ENCODE measurements around the gene PPFIA1. TPM values are rescaled to one million over a fixed set of nuclear protein-coding genes. Genes with fewer than 3 reads are reported as not detected.

The PPFIA1 gene
- polyA plus RNA-seq, 2 of the 4 experiments (the other 2 are of a cell fraction) = 23.3 to 45.6 TPM

- Histone ChIP-seq H3K27ac (no peak overlapping the region), H3K4me1 (no peaks in the 10 kb centered on the region), H3K4me3 (no peak overlapping the region), H3K4me2 (no peak overlapping the region), H3K9me3 (no peaks in the 10 kb centered on the region)
- POLR2A ChIA-PET = no interaction called here
- DNase-seq (ENCODE audit: low read depth in 1 of 2, low spot score in 1 of 2) = no peak
- TF ChIP-seq CBX2 (IDR thresholded peaks at IDR 0.05; ENCODE audit: borderline replicate concordance, low read depth) = no peak
- no peak for TF ChIP-seq HES2 (IDR thresholded peaks at IDR 0.05)
- TF ChIP-seq USF2 (IDR thresholded peaks at IDR 0.05) = no peak
- no peak for TF ChIP-seq HMGXB4 (CRISPR knock-in tag; IDR thresholded peaks at IDR 0.05; ENCODE audit: borderline replicate concordance)
- TF ChIP-seq HEYL (CRISPR knock-in tag; IDR thresholded peaks at IDR 0.05) = no peak
- no peak for TF ChIP-seq CHD2 (IDR thresholded peaks at IDR 0.05; ENCODE audit: low read length, partially characterized antibody)
- no peak for TF ChIP-seq MAX (IDR thresholded peaks at IDR 0.05)
- no peak for TF ChIP-seq HOXB13 (CRISPR knock-in tag; IDR thresholded peaks at IDR 0.05; ENCODE audit: low read depth)
- TF ChIP-seq ZSCAN20 (CRISPR knock-in tag; IDR thresholded peaks at IDR 0.05) = no peak
- TF ChIP-seq NPAS2 (CRISPR knock-in tag; IDR thresholded peaks at IDR 0.05; ENCODE audit: borderline replicate concordance) = no peak
- TF ChIP-seq CHD4 (IDR thresholded peaks at IDR 0.05; ENCODE audit: borderline replicate concordance) = no peak
- TF ChIP-seq REST (IDR thresholded peaks at IDR 0.05) = no peak
- no peak for TF ChIP-seq CBX8 (IDR thresholded peaks at IDR 0.05)
- TF ChIP-seq HDAC2 (IDR thresholded peaks at IDR 0.05) = no peak
- TF ChIP-seq ZNF302 (CRISPR knock-in tag; IDR thresholded peaks at IDR 0.05) = no peak
- no peak for TF ChIP-seq SREBF2 (IDR thresholded peaks at IDR 0.05)
- WGBS (ENCODE audit: missing lambda C conversion rate) = 97% methylated on average over 13 of the region's 13 CpGs
- FAIRE-seq = no peak
- CTCF ChIA-PET = no interaction called here
- no peak for ATAC-seq
These were observed 62.8 kb downstream of the PPFIA1 start for GRCh38 chr11:70333261-70333660.

GRCh38 chr11:70334351-70334995 is 64.0 kb downstream of the PPFIA1 start:
- ATAC-seq (no peak), FAIRE-seq (no peak), DNase-seq (ENCODE audit: low read depth in 1 of 2, low spot score in 1 of 2) (no peak)
- H3K4me1 ChIP-seq = no peaks in the 10 kb centered on the region
- no peaks in the 10 kb centered on the region for H3K9me3 ChIP-seq
- 91% methylated on average over 16 of the region's 16 CpGs for WGBS (ENCODE audit: missing lambda C conversion rate)
- H3K27ac ChIP-seq = no peak overlapping the region
- no peak for TF ChIP-seq TP53 (CRISPR knock-in tag; IDR thresholded peaks at IDR 0.05)
- TF ChIP-seq PHF8 (IDR thresholded peaks at IDR 0.05; ENCODE audit: borderline replicate concordance, low read depth) = no peak
- ChIA-PET POLR2A (no interaction called here), CTCF (no interaction called here)
- H3K4me2 ChIP-seq = no peak overlapping the region
- H3K4me3 ChIP-seq = no peak overlapping the region
